Activated CD4-positive, CD25-positive, alpha-beta regulatory T cell treated with anti-CD3 and anti-CD28 coated beads, Interleukin-2, amount 50 U/mL, for 24 hours (primary cell): ENCODE data around the gene ZMYND10.
"Not testable (repeated sequence)": the region's sequence is repeated elsewhere in the genome, so short reads cannot be mapped to it uniquely, and the experiment has no call there.

Source experiments
- ATAC-seq, 2 donors: fragments of 150-1000 bp; cut with Tn5 transposase; one replicate each; pipeline ENCODE4 v1.10.0; 2021; ENCODE audit warnings: mild to moderate bottlenecking in 1 of 2, moderate library complexity in 1 of 2

The ZMYND10 gene

DNA sequence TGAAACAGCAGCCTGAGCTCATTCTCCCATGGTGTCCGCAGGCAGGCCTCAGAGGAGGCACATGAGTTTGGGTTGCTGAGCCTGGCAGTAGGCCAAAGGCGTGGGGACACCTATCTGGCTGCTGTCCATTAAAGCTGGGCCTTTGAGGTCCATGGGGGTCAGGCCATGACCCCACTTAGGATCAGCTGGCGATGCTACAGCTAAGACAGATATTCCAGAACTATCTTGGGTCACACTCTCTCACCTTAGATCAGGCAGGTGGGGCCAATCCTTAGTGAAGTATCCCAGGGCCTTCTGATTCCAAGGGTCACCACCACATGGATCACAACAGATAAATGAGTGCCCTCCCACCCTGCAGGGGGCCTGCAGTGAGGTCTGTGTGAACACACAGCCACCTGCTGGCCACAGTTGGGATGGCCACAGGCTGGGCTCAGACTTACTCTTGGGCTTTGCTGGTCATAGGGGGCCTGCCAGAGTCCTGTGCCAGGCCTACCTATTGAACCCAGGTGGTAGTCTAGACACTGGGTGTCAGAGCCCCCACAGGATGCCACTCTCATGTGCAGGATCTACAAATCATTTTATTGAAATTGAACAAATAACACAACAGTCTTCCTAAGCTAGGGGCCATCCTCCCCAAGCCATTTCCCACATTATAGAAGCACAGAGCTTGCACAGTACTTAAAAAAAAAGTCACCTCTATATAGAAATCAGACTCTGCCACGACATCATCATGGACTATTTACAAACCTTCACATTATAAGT, 21.0 kb downstream of the ZMYND10 start:
- peak in 1 of 2 donors; percentile 21 for ATAC-seq

GRCh38 chr3:50323614-50324199, 21.8 kb downstream of the ZMYND10 start:
- no peak for ATAC-seq

GRCh38 chr3:50323092-50323600, 22.4 kb downstream of the ZMYND10 start:
- ATAC-seq, result no peak

- no peak for ATAC-seq
These were observed 23.0 kb downstream of the ZMYND10 start, which contains the start of gene HYAL2 for GRCh38 chr3:50322386-50323091. Gene HYAL2, minus strand, starts transcription at chr3:50322745. Its CDS starts 2,256 bp downstream, at chr3:50320489.

- no peak for ATAC-seq
These were observed 23.5 kb downstream of the ZMYND10 start for GRCh38 chr3:50322115-50322385.

DNA sequence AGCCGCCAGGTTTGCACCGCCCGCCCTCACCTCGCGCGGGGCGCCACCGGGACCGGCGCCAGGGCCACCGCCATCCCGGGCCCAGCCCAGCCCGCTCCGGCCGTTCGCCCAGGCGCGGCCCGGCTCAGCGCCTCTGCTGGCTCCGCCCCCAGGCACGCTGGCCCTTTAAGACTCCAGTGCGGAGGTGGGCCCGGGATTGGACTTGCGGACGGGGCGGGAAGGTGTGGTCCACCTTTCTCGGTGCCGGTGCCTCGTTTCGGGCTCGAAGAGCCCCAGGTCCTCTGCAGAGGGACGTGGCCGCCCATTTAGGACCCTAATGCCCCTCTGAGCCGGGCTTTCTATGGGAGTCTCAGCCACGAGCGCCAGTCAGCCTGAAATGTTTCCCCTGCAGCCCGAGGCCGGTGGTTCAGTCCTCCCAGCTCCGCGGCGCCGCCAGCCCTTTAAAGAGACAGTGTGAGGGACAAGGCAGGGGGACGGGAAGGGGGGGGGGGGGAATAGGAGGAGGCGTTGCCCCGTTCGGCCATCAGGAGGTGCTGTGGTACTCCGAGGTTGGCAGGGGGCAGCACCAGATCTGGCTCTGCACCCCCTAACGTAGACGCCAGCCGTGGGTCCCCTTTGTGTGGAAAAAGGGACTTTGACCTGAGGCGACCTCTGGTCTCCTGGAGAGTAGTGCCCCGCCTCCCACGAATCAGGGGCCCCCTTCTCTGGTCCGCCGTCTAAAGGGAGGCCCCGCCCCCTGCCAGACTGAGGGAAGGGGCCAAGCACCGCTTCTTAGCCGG, 24.0 kb downstream of the ZMYND10 start:
- peak; percentile 80 to 81 for ATAC-seq

DNA sequence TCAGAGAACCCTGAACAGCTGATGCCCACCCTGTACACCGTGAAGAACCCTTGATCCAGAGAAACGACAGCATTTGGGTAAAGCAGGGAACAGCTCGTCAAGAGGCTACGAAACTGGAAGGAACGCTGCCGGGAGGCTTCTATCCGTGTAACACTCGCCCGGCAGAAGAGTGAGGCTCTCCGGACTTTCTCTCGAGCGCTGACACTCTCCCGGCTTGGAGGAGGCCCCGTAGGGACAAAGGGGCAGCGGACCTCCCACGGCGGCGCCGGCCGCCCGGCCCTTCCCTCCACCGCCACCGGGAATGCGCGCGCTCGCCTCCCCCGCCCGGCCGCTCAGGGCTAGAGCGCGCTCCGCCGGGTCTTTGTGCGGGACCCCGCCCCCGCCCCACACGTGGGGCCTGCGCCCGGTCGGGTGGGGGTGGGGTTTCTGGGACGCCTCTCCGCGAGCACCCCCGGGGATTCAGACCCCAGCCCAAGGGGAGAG, 24.6 kb downstream of the ZMYND10 start:
- ATAC-seq, result peak; percentile 52 to 59

- ATAC-seq, result no peak
These were observed 25.5 kb downstream of the ZMYND10 start for GRCh38 chr3:50319894-50320625.

DNA sequence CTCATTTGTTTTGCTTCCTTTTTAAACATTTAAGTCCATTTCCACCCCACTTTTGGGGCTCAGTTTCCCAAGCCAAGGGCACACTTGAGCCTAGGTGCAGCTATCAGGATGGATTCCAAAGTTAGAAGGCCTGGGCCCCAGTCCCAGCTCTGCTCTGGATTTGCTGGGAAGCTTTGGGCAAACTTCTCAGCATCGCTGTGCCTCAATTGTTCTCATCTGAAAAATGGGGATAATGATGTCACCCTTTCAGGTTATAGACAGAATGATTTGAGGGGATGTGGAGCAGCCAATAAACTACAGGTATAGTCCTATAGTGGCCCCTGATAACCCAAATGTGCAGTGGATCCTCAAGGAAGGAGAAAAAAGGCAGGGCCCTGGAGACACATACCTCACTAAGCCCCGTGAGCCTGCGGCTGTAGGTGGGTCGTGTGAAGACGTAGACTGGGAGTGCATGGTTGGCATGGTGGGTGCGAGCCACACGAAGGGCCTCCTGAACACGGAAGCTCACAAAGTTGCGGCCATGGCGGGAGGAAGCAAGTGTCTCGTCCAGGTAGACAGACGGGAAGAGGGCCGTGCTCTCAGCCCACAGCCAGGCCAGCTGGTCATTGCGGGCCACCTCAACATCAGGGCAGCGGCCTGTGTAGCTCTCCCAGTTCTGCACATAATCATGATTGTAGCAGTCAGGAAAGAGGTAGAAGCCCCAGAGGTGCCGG, 26.2 kb downstream of the ZMYND10 start:
- no peak for ATAC-seq

- no peak for ATAC-seq
These were observed 26.9 kb downstream of the ZMYND10 start for GRCh38 chr3:50318615-50319014.

GRCh38 chr3:50318163-50318562, 27.4 kb downstream of the ZMYND10 start:
- ATAC-seq, result no peak

DNA sequence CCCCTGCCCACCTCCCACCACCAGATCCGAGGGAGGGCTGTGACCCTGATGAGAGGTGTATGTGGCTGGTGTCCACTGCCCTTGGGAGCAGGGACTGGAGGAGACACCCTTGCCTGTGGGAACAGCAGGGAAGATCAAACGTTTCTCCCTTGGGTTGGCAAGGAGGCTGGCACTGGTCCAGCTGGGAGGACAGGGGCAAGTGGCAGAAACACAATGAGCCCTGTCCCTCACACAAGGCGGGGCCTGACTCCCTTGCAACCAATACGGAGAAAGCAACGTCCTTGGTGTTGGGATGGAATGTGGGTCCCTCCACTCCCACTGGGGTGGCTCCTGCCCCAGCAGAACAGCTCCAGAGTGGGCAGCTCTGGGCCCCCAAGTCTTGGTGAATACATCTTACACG, 28.2 kb downstream of the ZMYND10 start:
- ATAC-seq, result no peak

DNA sequence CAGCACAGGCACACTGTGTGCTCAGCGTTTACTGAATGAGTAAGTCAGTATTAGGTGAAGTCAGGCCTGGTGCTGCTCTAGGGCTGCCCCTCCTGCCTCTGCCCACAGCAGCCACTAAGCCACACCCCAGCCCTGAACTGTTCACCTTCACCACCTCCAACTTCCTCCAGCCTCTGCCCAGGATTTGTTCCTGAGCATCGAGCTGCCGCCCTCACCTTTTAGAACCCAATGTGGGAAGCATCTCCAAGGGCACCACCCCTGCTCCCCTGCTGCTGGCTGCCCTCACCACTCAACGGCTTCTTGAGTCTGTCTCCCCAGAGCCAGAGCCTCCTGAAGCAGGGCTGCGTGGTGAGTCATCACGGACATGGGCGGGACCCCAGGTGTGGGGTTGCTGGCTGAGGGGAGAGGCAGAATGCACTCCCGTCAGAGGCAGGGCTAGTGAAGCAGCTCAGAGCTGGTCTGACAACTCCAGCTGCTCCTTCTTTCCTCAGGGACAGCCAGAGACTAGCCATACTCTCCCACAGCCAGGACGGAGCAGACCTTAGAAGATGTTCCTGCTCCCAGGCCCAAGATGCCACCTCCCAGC, 28.8 kb downstream of the ZMYND10 start:
- peak; percentile 48 to 53 for ATAC-seq

DNA sequence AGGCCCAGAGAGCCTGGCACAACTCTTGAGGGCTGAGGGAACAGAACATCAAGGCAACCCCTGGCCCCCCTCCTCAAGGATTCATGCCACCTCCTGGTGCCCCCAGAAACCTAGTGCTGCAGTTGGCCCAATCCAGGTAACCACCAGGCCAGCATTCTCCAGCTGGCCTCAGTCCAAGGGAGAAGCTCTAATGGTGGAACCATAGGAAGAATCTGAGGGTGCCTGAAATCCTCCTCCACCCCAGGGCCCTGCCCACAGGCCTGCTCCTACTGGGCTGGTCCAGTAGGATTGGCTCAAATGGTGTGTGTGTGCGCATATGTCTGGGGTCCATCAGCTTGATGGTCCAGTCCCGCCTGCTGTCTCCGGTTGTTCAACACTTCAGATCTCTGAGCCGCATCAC, 30.7 kb downstream of the ZMYND10 start:
- no peak for ATAC-seq

DNA sequence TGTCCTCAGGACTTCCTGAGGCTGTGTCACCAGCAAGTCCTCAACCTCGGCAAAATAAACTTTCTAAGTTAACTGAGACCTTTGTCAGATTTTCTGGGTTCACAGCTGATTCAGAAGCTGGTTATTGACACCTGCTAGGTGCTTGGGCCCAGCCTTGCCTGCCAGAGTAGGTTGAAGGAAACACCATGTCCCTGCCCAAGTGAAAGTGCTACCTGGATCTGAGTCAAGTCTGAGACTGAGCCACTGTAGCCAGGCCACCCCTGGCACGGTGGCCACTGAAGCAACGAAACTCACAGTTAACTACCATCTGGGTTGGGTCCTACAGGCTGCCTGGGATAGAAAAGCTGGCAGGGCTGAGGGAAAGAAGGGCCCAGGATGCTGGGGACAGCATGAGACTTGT, 31.2 kb downstream of the ZMYND10 start:
- ATAC-seq, result no peak

DNA sequence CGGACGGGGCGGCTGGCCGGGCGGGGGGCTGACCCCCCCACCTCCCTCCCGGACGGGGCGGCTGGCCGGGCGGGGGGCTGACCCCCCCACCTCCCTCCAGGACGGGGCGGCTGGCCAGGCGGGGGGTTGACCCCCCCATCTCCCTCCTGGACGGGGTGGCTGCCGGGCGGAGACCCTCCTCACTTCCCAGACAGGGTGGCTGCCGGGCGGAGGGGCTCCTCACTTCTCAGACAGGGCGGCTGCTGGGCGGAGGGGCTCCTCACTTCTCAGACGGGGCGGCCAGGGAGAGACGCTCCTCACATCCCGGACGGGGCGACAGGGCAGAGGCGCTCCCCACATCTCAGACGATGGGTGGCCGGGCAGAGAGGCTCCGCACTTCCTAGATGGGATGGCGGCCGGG, 33.5 kb downstream of the ZMYND10 start:
- ATAC-seq, result not testable (repeated sequence)

DNA sequence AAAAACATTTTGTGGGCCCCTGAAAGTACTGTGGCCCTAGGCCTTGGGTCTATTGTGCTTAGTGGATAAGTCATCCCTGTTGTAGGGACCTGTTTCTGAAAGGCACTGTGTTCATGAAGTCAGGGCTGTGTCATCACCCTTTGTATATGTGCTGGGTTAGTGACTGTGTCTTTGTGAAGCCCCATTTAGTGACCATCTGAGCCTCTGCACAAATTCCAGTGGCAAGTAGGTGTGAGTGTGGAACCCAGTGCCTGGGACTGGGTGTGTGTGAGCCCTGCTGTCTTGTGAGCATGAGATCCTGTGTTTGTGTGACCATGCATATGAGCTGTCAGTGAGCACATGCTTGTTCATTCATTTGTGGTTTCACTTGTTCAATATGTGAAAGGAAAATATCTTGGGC, 40.9 kb downstream of the ZMYND10 start:
- peak; percentile 65 to 72 for ATAC-seq

- no peak for ATAC-seq
These were observed 42.3 kb downstream of the ZMYND10 start, which contains the start of gene HYAL1 for GRCh38 chr3:50303013-50303815. Gene HYAL1, minus strand, starts transcription at chr3:50303574. Its CDS starts 618 bp downstream, at chr3:50302956.

DNA sequence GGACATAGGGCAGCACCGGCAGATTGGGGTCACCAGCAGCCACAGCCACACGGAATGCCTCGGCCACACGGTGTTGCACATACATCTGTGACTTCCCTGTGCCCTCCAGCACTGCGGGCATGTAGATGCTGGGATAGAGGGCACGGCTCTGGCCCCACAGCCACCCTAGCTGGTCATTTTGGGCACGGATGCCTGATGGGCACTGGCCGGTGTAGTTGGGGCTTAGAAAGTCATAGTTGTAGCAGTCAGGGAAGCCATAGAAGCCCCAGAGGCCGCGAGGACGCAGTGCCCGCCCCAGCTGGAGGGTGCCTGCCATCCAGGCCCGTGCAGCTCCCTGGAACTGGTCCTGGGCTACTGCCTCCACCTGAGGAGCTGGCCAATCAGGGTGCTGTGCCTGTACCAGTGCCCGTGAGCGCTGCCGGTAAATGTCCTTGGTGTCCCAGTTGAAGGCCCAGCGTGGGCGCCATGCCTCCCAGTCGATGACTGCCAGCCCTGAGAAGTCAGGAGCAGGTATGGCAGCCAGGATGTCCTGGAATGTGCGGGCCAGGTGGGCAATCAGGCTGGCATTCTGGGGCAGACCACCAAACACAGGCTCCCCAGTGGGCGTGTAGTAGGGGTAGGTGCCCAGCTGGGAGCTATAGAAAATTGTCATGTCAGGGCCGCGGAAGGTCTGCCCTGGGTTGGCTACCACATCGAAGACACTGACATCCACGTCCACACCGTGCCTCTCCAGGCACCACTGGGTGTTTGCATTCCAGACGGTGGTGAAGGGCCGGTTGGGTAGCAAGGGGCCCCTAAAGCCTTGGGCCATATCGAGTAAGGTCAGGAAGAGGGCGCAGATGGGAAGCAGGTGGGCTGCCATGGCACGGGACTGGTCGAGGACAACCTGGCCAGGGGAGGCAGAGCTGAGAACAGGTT, 43.2 kb downstream of the ZMYND10 start:
- ATAC-seq, result no peak
